Keratinocyte (primary cell): Measurements from ENCODE around the gene EIF2AK2. TPM values are rescaled to one million over a fixed set of nuclear protein-coding genes. Genes with fewer than 3 reads are reported as not detected.

ENCODE experiments used
- DNase-seq: peaks from one replicate; pipeline ENCODE4 v3.0.0-alpha.2; 2011; ENCODE audit warnings: low read depth, missing footprints, low spot score
- FAIRE-seq: peaks from 2 replicates; lab custom pipeline; 2011; peaks lifted over from hg19 to GRCh38; lab: Jason Lieb, UNC
- H2AFZ ChIP-seq: 2 replicates; pipeline ENCODE4 v1.6.0; 2012; ENCODE audit warnings: low read length, control low read depth, inconsistent platforms; ENCODE audit not compliant: control insufficient read depth
- H3K27ac ChIP-seq: 2 replicates; pipeline ENCODE4 v1.5.1; 2011; ENCODE audit warnings: low read length; ENCODE audit not compliant: control insufficient read depth, insufficient read depth
- H3K27me3 ChIP-seq: 3 replicates; pipeline ENCODE4 v1.6.0; 2011; ENCODE audit warnings: low read length; ENCODE audit not compliant: control insufficient read depth, insufficient read depth; ENCODE audit errors: extremely low read depth
- H3K36me3 ChIP-seq, 2 experiments: 2 replicates in 1 of 2; 3 replicates in 1 of 2; pipeline ENCODE4 v1.5.1; 2011; ENCODE audit warnings: low read length in 2 of 2, mild to moderate bottlenecking in 1 of 2; ENCODE audit not compliant: control insufficient read depth in 2 of 2, insufficient read depth in 2 of 2; ENCODE audit errors: extremely low read depth in 1 of 2
- H3K4me1 ChIP-seq: 3 replicates; pipeline ENCODE4 v1.5.1; 2011; ENCODE audit warnings: low read length; ENCODE audit not compliant: control insufficient read depth, insufficient read depth; ENCODE audit errors: extremely low read depth
- H3K4me2 ChIP-seq: 3 replicates; pipeline ENCODE4 v1.6.0; 2011; ENCODE audit warnings: low read depth, low read length; ENCODE audit not compliant: control insufficient read depth, insufficient read depth; ENCODE audit errors: extremely low read depth
- H3K4me3 ChIP-seq, 3 experiments: fragments of 200-600 bp in 1 of 3; sonication (generic) in 1 of 3; 2 replicates in 2 of 3; 3 replicates in 1 of 3; pipeline ENCODE4 v1.5.1; 2011 to 2016; ENCODE audit warnings: low read length in 3 of 3, mild to moderate bottlenecking in 3 of 3, control low read depth in 2 of 3, inconsistent platforms in 1 of 3, low read depth in 1 of 3, mixed read lengths in 1 of 3, mixed run types in 1 of 3, moderate library complexity in 1 of 3; ENCODE audit not compliant: control insufficient read depth in 2 of 3, insufficient read depth in 2 of 3; ENCODE audit errors: extremely low read depth in 1 of 3
- H3K79me2 ChIP-seq: 2 replicates; pipeline ENCODE4 v1.6.0; 2012; ENCODE audit warnings: low read length; ENCODE audit not compliant: control insufficient read depth, insufficient read depth
- H3K9ac ChIP-seq: 3 replicates; pipeline ENCODE4 v1.6.0; 2011; ENCODE audit warnings: low read length; ENCODE audit not compliant: control insufficient read depth, insufficient read depth; ENCODE audit errors: extremely low read depth
- H3K9me1 ChIP-seq: 3 replicates; pipeline ENCODE4 v1.6.0; 2011; ENCODE audit warnings: low read length; ENCODE audit not compliant: control insufficient read depth, insufficient read depth; ENCODE audit errors: extremely low read depth
- H3K9me3 ChIP-seq: 2 replicates; pipeline ENCODE4 v1.5.1; 2012; ENCODE audit warnings: low read depth, low read length; ENCODE audit not compliant: control insufficient read depth
- H4K20me1 ChIP-seq: 3 replicates; pipeline ENCODE4 v1.6.0; 2011; ENCODE audit warnings: low read length; ENCODE audit not compliant: control insufficient read depth, insufficient read depth; ENCODE audit errors: extremely low read depth
- EZH2 ChIP-seq: IDR thresholded peaks from one replicate; pipeline ENCODE4 v1.6.1; 2012; ENCODE audit warnings: inconsistent platforms, mild to moderate bottlenecking, low read length, moderate library complexity
- dilution Hi-C: fragments of 300-500 bp; cut with MboI; formaldehyde crosslinking; loops from one replicate; pipeline ENCODE4 v1.7.0; 2020; ENCODE audit warnings: low sequenced_read_pairs; ENCODE audit not compliant: extremely low pct_ligation_motif_present
- polyA plus RNA-seq, 5 experiments: library from polyadenylated mRNA; depleted of rRNA in 3 of 5; stranded (reverse) in 3 of 5; stranded (forward) in 1 of 5; unstranded in 1 of 5; fragments of >200 nt; gene quantifications; 1 replicate in 1 of 5; 2 replicates in 3 of 5; 3 replicates in 1 of 5; pipeline versions ENCODE4 v1.2.1 to v1.2.3, GENCODE V29; 2011 to 2012; ENCODE audit warnings: missing spikeins in 2 of 5, low read depth in 1 of 5, low replicate concordance in 1 of 5
- TF ChIP-seq, protein P1 (sequence below), 3 experiments: IDR thresholded peaks in 1 of 3; conservative IDR thresholded peaks in 1 of 3; optimal IDR thresholded peaks in 1 of 3; 2 replicates in 2 of 3; 3 replicates in 1 of 3; pipeline versions ENCODE3 to v1.5.1; 2011; ENCODE audit warnings: low read length in 3 of 3, mild to moderate bottlenecking in 3 of 3, moderate library complexity in 2 of 3, control low read depth in 1 of 3, inconsistent platforms in 1 of 3; ENCODE audit not compliant: insufficient read depth in 2 of 3; ENCODE audit errors: extremely low read depth in 1 of 3

Gene EIF2AK2
- polyA plus RNA-seq, 1 donor (not counting 4 experiments of a cell fraction or from before 2014, with no cell fraction given) = 54.6 TPM

DNA sequence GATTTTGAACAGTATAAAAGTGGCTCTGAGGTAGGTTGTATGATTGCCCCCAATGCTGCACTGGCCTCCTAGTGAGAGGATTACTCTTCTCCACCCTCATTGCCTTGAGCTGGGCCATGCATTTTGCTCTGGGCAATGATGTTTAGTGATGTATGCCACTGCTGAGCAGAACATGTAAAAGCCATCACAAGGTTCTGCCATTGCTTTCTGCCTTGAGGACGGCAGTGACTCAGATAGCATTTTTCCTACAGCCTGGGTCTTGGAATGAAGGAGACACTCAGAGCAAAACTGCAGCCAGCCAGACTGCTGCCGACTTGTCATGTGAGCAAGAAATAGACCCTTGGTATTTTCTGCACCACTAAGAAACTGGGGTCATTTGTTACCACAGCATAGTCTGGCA, 44.8 kb downstream of the EIF2AK2 start:
- H3K27ac ChIP-seq = no peak overlapping the region
- no peak overlapping the region for H2AFZ ChIP-seq
- H3K27me3 ChIP-seq = no peaks in the 10 kb centered on the region
- dilution Hi-C loops = no loop called here
- no peak overlapping the region for H3K9ac ChIP-seq
- TF ChIP-seq, protein P1, sequence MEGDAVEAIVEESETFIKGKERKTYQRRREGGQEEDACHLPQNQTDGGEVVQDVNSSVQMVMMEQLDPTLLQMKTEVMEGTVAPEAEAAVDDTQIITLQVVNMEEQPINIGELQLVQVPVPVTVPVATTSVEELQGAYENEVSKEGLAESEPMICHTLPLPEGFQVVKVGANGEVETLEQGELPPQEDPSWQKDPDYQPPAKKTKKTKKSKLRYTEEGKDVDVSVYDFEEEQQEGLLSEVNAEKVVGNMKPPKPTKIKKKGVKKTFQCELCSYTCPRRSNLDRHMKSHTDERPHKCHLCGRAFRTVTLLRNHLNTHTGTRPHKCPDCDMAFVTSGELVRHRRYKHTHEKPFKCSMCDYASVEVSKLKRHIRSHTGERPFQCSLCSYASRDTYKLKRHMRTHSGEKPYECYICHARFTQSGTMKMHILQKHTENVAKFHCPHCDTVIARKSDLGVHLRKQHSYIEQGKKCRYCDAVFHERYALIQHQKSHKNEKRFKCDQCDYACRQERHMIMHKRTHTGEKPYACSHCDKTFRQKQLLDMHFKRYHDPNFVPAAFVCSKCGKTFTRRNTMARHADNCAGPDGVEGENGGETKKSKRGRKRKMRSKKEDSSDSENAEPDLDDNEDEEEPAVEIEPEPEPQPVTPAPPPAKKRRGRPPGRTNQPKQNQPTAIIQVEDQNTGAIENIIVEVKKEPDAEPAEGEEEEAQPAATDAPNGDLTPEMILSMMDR (optimal IDR thresholded peaks at IDR 0.05 in 1 of 3, IDR thresholded peaks at IDR 0.05 in 1 of 3, conservative IDR thresholded peaks at IDR 0.05 in 1 of 3; ENCODE audit: extremely low read depth in 1 of 3, insufficient read depth in 2 of 3, low read length in 3 of 3) = no peak
- TF ChIP-seq EZH2 = no peak
- no peaks in the 10 kb centered on the region for H3K9me3 ChIP-seq
- peaks cover 23% of the 10 kb centered on the region for H3K4me1 ChIP-seq
- H3K79me2 ChIP-seq = no peaks in the 10 kb centered on the region
- no peaks in the 10 kb centered on the region for H3K9me1 ChIP-seq
- DNase-seq (no peak), FAIRE-seq (no peak)
- H3K4me3 ChIP-seq = no peak overlapping the region
- H3K4me2 ChIP-seq = no peak overlapping the region
- H4K20me1 ChIP-seq = no peaks in the 10 kb centered on the region
- peaks cover 15 to 19% of the 10 kb centered on the region in 2 experiments for H3K36me3 ChIP-seq

DNA sequence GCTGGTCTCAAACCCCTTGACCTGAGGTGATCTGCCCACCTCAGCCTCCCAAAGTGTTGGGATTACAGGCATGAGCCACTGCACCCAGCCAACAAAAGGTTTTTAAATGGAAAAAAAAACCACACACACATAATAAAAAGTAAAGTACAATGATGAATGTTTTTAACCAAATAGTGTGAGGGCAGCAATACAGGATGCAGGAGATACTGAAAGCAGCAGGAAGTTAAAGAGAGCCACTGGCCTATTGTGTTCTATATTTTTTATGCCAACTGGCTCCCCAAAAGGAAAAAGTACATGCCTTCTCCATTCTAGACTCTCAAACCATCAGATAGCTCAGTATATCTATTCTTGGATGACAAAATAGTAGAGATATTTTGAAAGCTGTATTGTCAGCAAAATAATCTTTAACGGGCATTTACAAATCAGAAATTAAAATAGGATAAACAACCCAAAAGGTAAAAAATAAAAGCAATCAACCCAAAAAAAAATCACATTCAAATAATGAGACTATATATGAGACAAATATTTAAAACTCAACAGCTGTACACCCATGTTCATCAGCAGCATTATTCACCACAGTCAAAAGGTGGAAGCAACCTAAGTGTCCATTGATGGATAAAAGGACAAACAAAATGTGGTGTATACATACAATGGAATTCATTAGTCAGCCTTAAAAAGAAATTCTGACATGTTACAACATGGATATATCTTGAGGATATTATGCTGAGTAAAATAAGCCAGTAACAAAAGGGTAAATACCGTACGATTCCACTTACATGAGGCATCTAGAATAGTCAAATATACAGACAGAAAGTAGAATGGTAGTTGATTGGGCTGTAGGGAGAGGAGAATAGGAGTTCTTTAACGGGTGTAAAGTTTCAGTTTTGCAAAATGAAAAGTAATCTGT, 46.2 kb downstream of the EIF2AK2 start:
- Histone ChIP-seq H4K20me1 (no peaks in the 10 kb centered on the region), H3K27me3 (no peaks in the 10 kb centered on the region), H3K9me1 (no peaks in the 10 kb centered on the region), H3K4me1 (peaks cover 23% of the 10 kb centered on the region), H3K9me3 (no peaks in the 10 kb centered on the region), H3K36me3 (peaks cover 12 to 21% of the 10 kb centered on the region in 2 experiments), H3K4me3 (no peak overlapping the region), H3K4me2 (peak overlapping the region; percentile 42), H2AFZ (no peak overlapping the region), H3K79me2 (no peaks in the 10 kb centered on the region), H3K9ac (no peak overlapping the region), H3K27ac (no peak overlapping the region)
- dilution Hi-C loops = no loop called here
- peak; percentile 63 for DNase-seq
- FAIRE-seq = peak; percentile 57
- TF ChIP-seq, protein P1 (optimal IDR thresholded peaks at IDR 0.05 in 1 of 3, IDR thresholded peaks at IDR 0.05 in 1 of 3, conservative IDR thresholded peaks at IDR 0.05 in 1 of 3; ENCODE audit: extremely low read depth in 1 of 3, insufficient read depth in 2 of 3, low read length in 3 of 3) = no peak
- no peak for TF ChIP-seq EZH2
